ENCODE data around the gene BMX.
A peak's percentile ranks its signal among the peaks of the same experiment; 100 is the strongest.

The BMX gene

GRCh38 chrX:15475486-15475885, 25.1 kb upstream of the BMX start:
- no CpG with 5 or more reads among the region's 4 CpGs for WGBS, 2 experiments (ENCODE audit: insufficient coverage in 2 of 2)
- Histone ChIP-seq H3K27ac (ENCODE audit: low read depth, low read length, severe bottlenecking) (no peak overlapping the region), H3K4me3 (ENCODE audit: extremely low read depth, insufficient read depth, low read length, poor library complexity, severe bottlenecking) (no peak overlapping the region), H3K9me3 (ENCODE audit: control insufficient read depth, low read length) (no peaks in the 10 kb centered on the region), H3K4me1 (ENCODE audit: control insufficient read depth, insufficient read depth, low read length, poor library complexity, severe bottlenecking) (no peaks in the 10 kb centered on the region), H3K36me3 (ENCODE audit: control insufficient read depth, insufficient read depth, low read length) (no peaks in the 10 kb centered on the region)

DNA sequence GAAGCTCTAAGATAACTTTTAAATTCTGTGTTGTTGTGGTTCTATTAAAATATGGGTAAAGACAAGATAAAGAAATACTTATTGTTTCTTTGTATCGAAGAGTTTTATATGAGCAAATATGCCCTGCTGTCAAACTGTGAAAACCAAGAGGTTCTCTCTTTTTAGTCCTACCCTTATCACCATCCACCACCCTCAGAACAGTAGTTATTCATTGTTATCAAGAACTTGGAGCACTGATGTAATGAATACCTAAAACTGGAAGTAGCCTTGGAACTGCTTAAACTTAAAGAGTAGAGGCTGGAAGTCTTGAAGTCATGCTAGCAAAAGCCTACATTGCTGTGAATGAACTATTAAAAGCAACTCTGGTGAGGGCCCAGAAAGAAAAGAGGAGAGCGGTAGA, 16.7 kb upstream of the BMX start:
- no peak overlapping the region for H3K4me3 ChIP-seq (ENCODE audit: extremely low read depth, insufficient read depth, low read length, poor library complexity, severe bottlenecking)
- no peaks in the 10 kb centered on the region for H3K4me1 ChIP-seq (ENCODE audit: control insufficient read depth, insufficient read depth, low read length, poor library complexity, severe bottlenecking)
- H3K36me3 ChIP-seq (ENCODE audit: control insufficient read depth, insufficient read depth, low read length): peaks cover 9% of the 10 kb centered on the region
- H3K27ac ChIP-seq (ENCODE audit: low read depth, low read length, severe bottlenecking): no peak overlapping the region
- WGBS, 2 experiments (ENCODE audit: insufficient coverage in 2 of 2): no CpG with 5 or more reads among the region's 2 CpGs
- H3K9me3 ChIP-seq (ENCODE audit: control insufficient read depth, low read length): no peaks in the 10 kb centered on the region

GRCh38 chrX:15492469-15492868, 8.1 kb upstream of the BMX start:
- Histone ChIP-seq H3K36me3 (ENCODE audit: control insufficient read depth, insufficient read depth, low read length) (peaks cover 13% of the 10 kb centered on the region), H3K9me3 (ENCODE audit: control insufficient read depth, low read length) (no peaks in the 10 kb centered on the region), H3K27ac (ENCODE audit: low read depth, low read length, severe bottlenecking) (peak overlapping the region; percentile 83), H3K4me1 (ENCODE audit: control insufficient read depth, insufficient read depth, low read length, poor library complexity, severe bottlenecking) (no peaks in the 10 kb centered on the region), H3K4me3 (ENCODE audit: extremely low read depth, insufficient read depth, low read length, poor library complexity, severe bottlenecking) (peak overlapping the region; percentile 47)
- WGBS, 2 experiments (ENCODE audit: insufficient coverage in 2 of 2): no CpG with 5 or more reads among the region's 5 CpGs

DNA sequence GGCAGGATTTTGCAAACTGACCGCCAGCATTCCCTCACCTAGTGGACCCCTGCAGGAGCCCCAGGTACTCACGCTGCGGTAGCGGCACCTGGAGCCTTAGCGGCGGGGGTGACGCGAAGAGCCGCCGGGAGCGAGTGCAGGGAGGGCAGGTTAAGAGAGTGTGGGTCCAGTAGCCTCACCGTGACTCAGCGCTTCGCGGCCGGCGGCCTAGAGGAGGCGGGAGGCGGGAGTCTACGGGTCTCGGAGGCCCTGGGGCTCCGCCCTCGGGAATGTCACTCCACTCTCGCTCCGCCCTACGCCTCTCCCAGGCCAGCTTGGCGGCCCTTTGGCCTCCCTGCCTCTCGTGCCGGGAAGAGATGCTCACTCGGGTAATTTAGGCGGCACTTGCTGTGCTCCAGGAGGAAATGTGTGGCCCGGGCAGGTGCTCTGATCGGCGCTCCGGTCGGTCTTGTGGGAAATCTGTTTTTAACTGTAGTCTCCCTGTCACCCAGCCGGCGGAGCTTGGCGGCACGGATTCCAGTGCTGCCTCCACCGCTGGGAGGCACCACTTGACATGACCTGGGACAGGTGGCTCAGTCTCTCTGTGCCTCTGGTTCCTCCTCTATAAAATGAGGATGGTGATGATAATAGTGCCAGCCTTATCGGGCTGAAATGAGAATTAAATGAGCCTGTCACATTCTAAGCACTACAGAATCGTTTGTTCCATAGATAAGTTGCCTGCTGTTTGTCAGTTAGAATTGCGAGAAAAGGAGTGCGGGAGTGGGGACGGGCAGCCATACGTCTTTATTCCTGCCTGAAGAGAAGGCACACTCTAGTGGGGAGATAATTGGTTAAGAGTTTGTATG, 7.3 kb upstream of the BMX start, which contains the start of gene PIR:
PIR (minus strand) TSS at position 216 of the 845 bp plus-strand sequence. CDS start 2,076 bp downstream, outside the sequence.
- Histone ChIP-seq H3K9me3 (ENCODE audit: control insufficient read depth, low read length) (no peaks in the 10 kb centered on the region), H3K4me1 (ENCODE audit: control insufficient read depth, insufficient read depth, low read length, poor library complexity, severe bottlenecking) (no peaks in the 10 kb centered on the region), H3K4me3 (ENCODE audit: extremely low read depth, insufficient read depth, low read length, poor library complexity, severe bottlenecking) (peak within 1 kb of the TSS; percentile 47), H3K27ac (ENCODE audit: low read depth, low read length, severe bottlenecking) (peak within 1 kb of the TSS; percentile 83), H3K36me3 (ENCODE audit: control insufficient read depth, insufficient read depth, low read length) (peaks cover 13% of the 10 kb centered on the region)
- WGBS, 2 experiments (ENCODE audit: insufficient coverage in 2 of 2): 11 to 19% methylated on average over 9 to 12 of the region's 47 CpGs

DNA sequence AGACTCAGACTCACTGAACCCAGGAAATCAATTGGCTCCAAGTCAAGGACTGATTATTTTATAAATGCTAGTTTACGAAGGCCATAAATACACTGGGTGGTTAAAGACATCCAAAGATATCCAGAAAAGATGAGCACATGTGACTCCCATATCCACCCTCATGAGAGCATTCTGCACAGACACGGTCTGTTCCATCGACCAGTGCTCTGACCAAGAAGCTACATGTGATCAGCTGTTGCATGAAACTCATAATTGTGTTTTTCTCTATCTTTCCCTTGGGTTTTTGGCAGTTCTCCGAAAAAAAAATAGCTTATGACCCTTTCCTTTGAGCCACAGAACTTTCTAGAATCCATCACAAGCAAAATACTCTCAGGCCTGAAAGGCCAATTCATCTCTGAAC, 4.8 kb upstream of the BMX start:
- Histone ChIP-seq H3K27ac (ENCODE audit: low read depth, low read length, severe bottlenecking) (no peak overlapping the region), H3K4me1 (ENCODE audit: control insufficient read depth, insufficient read depth, low read length, poor library complexity, severe bottlenecking) (no peaks in the 10 kb centered on the region), H3K4me3 (ENCODE audit: extremely low read depth, insufficient read depth, low read length, poor library complexity, severe bottlenecking) (no peak overlapping the region), H3K36me3 (ENCODE audit: control insufficient read depth, insufficient read depth, low read length) (peaks cover 4% of the 10 kb centered on the region), H3K9me3 (ENCODE audit: control insufficient read depth, low read length) (no peaks in the 10 kb centered on the region)
- 95% methylated on average over 2 of the region's 4 CpGs; no CpG with 5 or more reads in 1 of the 2 experiments for WGBS, 2 experiments (ENCODE audit: insufficient coverage in 2 of 2)

DNA sequence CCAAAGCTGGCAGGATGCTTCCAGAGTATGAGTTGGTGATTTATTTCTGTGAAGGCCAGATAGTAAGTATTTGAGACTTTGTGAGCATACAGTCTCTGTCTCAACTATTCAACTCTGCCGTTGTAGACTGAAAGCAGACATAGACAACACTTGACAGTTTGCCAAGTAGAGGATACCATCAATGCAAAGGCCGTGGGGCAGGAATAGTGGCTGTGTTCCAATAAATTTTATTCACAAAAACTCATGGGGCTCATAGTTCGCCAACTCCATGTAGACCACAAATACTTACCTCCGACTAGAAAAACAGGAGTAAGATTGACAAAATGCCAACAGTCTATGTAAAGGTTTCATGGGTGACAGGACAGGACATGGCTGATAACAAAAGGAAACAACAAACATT, 3.8 kb upstream of the BMX start:
- Histone ChIP-seq H3K27ac (ENCODE audit: low read depth, low read length, severe bottlenecking) (no peak overlapping the region), H3K36me3 (ENCODE audit: control insufficient read depth, insufficient read depth, low read length) (no peaks in the 10 kb centered on the region), H3K9me3 (ENCODE audit: control insufficient read depth, low read length) (no peaks in the 10 kb centered on the region), H3K4me1 (ENCODE audit: control insufficient read depth, insufficient read depth, low read length, poor library complexity, severe bottlenecking) (no peaks in the 10 kb centered on the region), H3K4me3 (ENCODE audit: extremely low read depth, insufficient read depth, low read length, poor library complexity, severe bottlenecking) (no peak overlapping the region)
- WGBS, 2 experiments (ENCODE audit: insufficient coverage in 2 of 2): 92% methylated on average over 2 of the region's 4 CpGs; no CpG with 5 or more reads in 1 of the 2 experiments

DNA sequence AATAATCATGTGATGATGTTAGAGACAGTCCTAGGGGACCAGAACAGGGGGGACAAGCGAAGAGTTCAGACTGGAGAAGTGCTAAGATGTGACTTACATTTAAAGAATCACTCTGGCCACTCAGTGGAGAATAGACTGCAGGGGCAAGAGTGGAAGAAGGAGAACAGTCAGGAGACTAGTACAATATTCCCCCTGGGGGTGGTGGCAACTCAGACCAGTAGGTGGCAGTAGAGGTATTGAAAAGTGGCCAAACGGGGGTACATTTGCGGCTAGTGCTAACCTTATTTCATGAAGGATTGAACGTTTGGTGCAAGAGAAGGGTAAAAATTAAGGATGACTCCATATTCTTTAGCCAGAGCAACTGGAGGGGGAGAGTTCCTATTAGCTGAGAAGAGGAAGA, 2.7 kb upstream of the BMX start:
- no peaks in the 10 kb centered on the region for H3K4me1 ChIP-seq (ENCODE audit: control insufficient read depth, insufficient read depth, low read length, poor library complexity, severe bottlenecking)
- no peak overlapping the region for H3K27ac ChIP-seq (ENCODE audit: low read depth, low read length, severe bottlenecking)
- H3K9me3 ChIP-seq (ENCODE audit: control insufficient read depth, low read length): no peaks in the 10 kb centered on the region
- H3K36me3 ChIP-seq (ENCODE audit: control insufficient read depth, insufficient read depth, low read length): no peaks in the 10 kb centered on the region
- H3K4me3 ChIP-seq (ENCODE audit: extremely low read depth, insufficient read depth, low read length, poor library complexity, severe bottlenecking): no peak overlapping the region
- WGBS, 2 experiments (ENCODE audit: insufficient coverage in 2 of 2): 0 to 17% methylated on average over 1 of the region's 4 CpGs

GRCh38 chrX:15498741-15499140, 1.9 kb upstream of the BMX start:
- no peak overlapping the region for H3K27ac ChIP-seq (ENCODE audit: low read depth, low read length, severe bottlenecking)
- 83 to 86% methylated on average over 1 of the region's 2 CpGs for WGBS, 2 experiments (ENCODE audit: insufficient coverage in 2 of 2)
- H3K4me1 ChIP-seq (ENCODE audit: control insufficient read depth, insufficient read depth, low read length, poor library complexity, severe bottlenecking): no peaks in the 10 kb centered on the region
- H3K4me3 ChIP-seq (ENCODE audit: extremely low read depth, insufficient read depth, low read length, poor library complexity, severe bottlenecking): no peak overlapping the region
- H3K9me3 ChIP-seq (ENCODE audit: control insufficient read depth, low read length): no peaks in the 10 kb centered on the region
- no peaks in the 10 kb centered on the region for H3K36me3 ChIP-seq (ENCODE audit: control insufficient read depth, insufficient read depth, low read length)

DNA sequence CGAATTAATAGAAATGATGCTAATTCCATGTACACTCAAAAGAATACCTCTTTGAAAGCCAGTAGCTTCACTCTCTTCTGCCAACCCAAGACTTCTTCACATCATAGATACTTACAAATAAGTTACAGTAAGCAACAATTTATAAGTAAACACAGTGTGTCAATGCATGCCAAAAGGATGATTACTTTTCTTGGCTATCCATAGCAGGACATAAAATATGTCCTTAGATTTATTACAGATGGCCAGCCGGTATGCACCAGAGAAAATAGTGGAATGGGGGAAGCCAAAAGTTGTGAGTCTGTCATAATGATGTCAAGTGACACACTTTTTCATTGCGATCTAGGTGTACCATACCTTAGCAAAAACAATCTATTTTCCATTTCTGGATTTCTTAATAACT, 631 bp upstream of the BMX start:
- Histone ChIP-seq H3K27ac (ENCODE audit: low read depth, low read length, severe bottlenecking) (no peak overlapping the region), H3K4me3 (ENCODE audit: extremely low read depth, insufficient read depth, low read length, poor library complexity, severe bottlenecking) (no peak overlapping the region), H3K9me3 (ENCODE audit: control insufficient read depth, low read length) (no peaks in the 10 kb centered on the region), H3K36me3 (ENCODE audit: control insufficient read depth, insufficient read depth, low read length) (no peaks in the 10 kb centered on the region), H3K4me1 (ENCODE audit: control insufficient read depth, insufficient read depth, low read length, poor library complexity, severe bottlenecking) (no peaks in the 10 kb centered on the region)
- WGBS, 2 experiments (ENCODE audit: insufficient coverage in 2 of 2): no CpG with 5 or more reads among the region's 3 CpGs

- H3K4me1 ChIP-seq (ENCODE audit: control insufficient read depth, insufficient read depth, low read length, poor library complexity, severe bottlenecking): no peaks in the 10 kb centered on the region
- H3K27ac ChIP-seq (ENCODE audit: low read depth, low read length, severe bottlenecking): no peak overlapping the region
- 88 to 94% methylated on average over 3 to 4 of the region's 9 CpGs for WGBS, 2 experiments (ENCODE audit: insufficient coverage in 2 of 2)
- H3K9me3 ChIP-seq (ENCODE audit: control insufficient read depth, low read length): no peaks in the 10 kb centered on the region
- no peak overlapping the region for H3K4me3 ChIP-seq (ENCODE audit: extremely low read depth, insufficient read depth, low read length, poor library complexity, severe bottlenecking)
- no peaks in the 10 kb centered on the region for H3K36me3 ChIP-seq (ENCODE audit: control insufficient read depth, insufficient read depth, low read length)
Observed at GRCh38 chrX:15501506-15501905, 899 bp downstream of the BMX start.

DNA sequence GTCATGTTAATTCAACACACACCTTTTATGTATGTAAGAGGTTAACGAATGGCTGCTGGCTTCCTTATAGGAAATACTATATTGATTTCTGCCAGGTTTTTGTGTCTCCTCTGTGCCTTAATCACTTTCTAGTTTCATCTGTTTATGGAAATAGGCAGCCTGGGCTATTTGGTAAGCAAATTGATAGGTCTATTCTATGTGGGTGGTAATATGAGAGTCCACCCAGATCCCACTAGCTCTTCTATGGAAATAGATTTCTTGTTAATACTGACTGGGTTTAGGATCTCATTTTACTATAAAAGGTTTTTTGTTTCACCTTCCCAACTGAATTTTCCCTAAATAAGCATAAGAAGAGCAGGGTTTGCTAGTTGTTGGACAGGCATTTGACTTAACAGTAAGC, 4.1 kb downstream of the BMX start:
- H3K4me1 ChIP-seq (ENCODE audit: control insufficient read depth, insufficient read depth, low read length, poor library complexity, severe bottlenecking): no peaks in the 10 kb centered on the region
- H3K4me3 ChIP-seq (ENCODE audit: extremely low read depth, insufficient read depth, low read length, poor library complexity, severe bottlenecking): no peak overlapping the region
- WGBS, 2 experiments (ENCODE audit: insufficient coverage in 2 of 2): no CpG with 5 or more reads among the region's 1 CpG
- H3K36me3 ChIP-seq (ENCODE audit: control insufficient read depth, insufficient read depth, low read length): no peaks in the 10 kb centered on the region
- no peak overlapping the region for H3K27ac ChIP-seq (ENCODE audit: low read depth, low read length, severe bottlenecking)
- no peaks in the 10 kb centered on the region for H3K9me3 ChIP-seq (ENCODE audit: control insufficient read depth, low read length)
